Stimulated activated CD8-positive, alpha-beta memory T cell treated with anti-CD3 and anti-CD28 coated beads, Interleukin-4, amount 100 ng/mL, for 24 hours (primary cell): ENCODE data around the gene NEURL1.

Experiments used
- DNase-seq: peaks from one replicate; pipeline ENCODE4 v3.0.0-alpha.2; 2020; ENCODE audit warnings: low read depth

Gene NEURL1

DNA sequence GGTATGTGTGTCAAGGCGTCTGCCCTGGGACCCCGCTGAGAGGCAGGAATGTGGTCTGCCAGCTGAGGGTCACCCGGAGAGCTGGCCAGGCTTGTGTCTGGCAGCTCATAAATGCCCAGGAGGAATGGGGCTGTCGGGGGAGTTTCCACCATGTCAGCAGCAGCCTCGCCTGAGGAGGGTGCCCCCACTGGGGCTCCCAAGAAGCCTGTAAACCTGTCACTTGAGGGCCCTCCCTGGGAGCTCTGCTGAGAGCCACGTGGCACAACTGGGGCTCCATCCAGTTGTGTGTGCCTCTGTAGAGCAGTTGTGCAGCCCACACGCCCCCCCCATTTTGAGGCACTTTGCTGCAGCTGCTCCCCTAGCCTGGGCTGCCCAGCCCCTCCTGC, 70.6 kb downstream of the NEURL1 start:
- DNase-seq: no peak

DNA sequence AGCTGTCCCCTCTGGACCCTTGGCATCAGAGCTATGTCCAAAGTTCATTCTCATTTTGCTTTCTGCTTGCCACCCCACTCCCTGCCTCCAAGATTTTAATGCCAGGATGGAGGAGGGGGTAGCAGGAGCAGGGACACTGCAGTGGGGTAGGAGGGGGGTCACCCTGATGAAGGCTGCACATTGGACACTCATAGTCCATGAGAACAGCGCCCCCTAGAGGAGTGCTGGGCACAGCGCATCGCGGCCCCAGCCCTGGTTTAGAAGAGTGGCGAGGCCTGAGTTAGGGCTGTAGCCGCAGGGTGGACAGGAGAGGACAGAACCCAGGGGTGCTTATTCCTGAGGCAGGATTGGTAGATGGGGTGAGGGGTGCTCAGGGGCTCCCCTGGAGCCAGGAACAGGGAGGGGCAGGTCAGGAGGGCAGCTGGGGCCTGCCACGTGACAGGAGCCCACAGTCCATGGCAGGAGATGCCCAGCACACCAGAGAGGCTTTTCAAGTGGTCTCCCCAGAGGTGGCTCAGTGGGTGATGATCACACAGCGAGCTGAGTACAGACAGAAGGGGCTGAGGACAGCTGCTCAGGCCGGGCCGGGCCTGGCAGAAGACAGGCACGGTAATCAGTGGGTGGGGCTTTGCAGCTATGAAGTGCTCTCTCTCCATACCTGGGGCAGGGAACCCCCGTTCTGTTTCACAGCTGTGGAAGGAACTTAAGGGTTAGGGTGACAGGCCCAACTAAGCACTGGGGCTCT, 71.4 kb downstream of the NEURL1 start:
- no peak for DNase-seq

DNA sequence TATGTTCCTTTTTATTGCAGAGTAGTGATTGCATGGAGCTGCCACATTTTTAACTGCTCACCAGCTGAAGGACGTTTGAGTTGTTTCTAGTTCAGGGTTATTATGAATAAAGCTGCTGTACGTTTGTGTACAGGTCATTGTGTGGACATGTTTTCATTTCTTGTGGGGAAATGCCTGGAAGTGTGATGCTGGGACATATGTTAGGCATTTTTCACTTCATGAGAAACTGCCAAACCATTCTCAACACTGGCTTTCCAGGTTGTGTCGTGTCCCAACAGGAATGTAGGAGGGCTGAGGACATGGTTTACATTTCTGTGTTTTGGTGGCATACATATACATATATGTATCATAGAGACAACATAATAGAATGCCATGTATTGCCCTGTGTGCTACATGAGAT, 73.0 kb downstream of the NEURL1 start:
- no peak for DNase-seq

DNA sequence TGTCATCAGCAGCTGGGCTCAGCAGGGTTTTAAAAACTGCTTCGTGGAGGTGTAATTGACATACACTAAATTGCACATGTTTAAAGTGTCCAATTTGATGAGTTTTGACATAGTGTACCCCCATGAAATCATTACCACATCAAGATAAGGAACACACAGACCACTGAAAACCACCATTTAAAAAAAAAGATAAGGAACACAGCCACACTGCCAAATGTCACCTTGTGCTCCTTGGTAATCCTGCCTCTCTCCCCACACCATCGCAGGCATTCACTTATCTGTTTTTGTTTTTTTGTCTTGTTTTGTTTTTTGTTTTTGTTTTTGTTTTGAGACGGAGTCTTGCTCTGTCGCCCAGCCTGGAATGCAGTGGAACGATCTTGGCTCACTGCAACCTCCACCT, 75.0 kb downstream of the NEURL1 start:
- DNase-seq: no peak

DNA sequence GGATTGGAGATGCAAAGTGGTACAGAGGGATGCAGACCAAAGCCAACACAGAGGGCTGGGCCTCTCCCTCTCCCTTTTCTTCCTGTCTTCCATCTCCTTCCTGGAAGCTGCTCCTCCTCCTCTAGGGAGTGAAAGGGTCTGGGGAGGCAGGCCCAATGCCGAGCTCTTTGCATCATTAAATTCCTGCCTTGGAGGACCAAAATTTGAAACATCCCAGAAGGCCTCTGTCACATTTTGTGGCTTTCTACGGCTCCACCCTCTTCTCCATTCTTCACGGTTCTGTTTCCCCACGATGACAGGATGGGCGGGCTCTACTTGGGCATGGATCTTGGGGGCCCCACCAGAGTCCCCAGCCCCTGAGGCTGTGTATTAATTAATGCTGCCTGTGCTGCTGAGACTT, 76.4 kb downstream of the NEURL1 start:
- DNase-seq: no peak

DNA sequence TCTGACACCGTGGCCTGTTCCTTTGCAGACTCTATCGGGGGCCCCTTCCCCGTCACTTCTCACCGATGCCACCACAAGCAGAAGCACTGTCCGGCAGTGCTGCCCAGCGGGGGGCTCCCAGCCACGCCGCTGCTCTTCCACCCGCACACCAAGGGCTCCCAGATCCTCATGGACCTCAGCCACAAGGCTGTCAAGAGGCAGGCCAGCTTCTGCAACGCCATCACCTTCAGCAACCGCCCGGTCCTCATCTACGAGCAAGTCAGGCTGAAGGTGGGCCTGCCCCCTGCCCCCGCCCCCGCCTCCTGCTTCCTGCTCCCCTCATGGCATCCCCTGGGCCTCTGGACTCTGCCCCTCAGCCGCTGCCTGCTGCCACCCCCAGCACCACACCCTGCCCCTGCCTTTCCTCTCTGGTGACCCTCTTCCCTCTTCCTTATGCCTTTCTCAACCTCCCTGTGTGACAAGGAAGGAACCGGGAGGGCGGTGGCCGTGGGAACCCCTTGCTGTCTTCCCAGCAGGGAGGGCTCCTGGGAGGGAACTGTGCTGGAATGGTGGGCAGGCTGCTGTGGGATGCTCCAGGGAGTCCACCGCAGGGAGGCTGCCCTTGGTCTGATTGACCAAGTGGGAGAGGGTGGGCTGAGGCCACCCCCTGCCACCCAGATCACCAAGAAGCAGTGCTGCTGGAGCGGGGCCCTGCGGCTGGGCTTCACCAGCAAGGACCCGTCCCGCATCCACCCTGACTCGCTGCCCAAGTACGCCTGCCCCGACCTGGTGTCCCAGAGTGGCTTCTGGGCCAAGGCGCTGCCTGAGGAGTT, 77.5 kb downstream of the NEURL1 start:
- DNase-seq: no peak

DNA sequence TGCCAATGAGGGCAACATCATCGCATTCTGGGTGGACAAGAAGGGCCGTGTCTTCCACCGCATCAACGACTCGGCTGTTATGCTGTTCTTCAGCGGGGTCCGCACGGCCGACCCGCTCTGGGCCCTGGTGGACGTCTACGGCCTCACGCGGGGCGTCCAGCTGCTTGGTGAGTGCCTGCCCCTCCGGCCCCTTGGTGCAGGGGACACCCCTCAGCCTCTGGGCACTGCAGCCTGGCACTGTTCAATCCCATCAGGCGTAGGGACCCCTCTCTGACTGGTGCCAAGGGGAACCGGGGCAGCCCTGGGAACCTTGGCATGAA, 78.1 kb downstream of the NEURL1 start:
- no peak for DNase-seq

DNA sequence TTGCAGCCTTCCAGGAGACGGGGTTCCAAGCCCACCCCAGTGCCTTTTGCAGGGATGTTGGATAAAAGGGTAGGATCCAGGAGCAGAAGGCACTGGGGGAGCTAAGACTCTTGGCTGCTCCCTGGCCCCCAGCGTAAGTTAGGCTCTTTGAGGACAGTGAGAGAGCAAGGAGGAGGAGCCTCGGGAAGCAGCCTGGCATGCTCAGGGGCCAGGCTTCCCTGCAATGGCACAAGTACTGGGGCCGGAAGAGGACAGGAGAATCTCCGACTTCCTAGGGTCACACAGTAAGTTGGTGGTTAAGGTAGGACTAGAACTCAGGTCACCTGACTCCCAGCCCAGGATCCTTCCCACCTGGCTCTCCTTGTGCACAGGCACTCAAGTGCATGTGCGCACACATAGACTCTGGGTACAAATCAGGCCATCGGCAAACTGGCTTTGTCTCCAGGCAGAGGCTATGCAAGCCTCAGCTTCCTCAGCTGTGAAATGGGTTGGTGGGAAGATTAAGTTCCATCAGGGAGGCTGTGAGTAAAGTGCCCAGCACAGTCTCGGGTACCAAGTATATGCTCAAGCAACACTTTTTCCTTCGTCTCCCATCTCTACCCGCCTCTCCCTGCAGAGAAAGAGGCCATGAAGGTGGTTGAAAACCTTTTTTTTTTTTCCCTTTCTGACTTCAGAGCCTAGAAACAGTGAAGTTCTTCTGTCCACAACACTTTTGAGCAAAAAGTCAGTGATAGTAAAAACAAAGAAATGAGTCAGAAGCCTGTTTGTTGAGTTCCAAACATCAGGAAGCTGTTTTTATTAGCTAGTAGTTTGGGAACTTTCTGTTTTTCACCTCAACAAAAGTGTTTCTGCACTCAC, 79.1 kb downstream of the NEURL1 start:
- DNase-seq: no peak

DNA sequence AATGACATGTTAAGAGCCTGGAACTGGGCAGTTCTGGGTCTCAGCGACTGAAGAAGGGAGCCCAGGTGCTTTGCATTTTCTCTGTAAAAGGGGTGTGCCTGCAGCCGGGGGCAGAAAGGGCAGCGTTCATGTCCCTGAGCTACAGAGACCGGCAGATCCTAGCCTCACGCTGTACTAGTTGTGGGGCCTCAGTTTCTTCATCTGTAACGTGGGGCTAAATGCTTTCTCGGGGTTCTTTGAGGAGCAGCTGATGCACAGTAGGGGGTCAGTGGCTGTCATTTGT, 79.6 kb downstream of the NEURL1 start:
- no peak for DNase-seq

DNA sequence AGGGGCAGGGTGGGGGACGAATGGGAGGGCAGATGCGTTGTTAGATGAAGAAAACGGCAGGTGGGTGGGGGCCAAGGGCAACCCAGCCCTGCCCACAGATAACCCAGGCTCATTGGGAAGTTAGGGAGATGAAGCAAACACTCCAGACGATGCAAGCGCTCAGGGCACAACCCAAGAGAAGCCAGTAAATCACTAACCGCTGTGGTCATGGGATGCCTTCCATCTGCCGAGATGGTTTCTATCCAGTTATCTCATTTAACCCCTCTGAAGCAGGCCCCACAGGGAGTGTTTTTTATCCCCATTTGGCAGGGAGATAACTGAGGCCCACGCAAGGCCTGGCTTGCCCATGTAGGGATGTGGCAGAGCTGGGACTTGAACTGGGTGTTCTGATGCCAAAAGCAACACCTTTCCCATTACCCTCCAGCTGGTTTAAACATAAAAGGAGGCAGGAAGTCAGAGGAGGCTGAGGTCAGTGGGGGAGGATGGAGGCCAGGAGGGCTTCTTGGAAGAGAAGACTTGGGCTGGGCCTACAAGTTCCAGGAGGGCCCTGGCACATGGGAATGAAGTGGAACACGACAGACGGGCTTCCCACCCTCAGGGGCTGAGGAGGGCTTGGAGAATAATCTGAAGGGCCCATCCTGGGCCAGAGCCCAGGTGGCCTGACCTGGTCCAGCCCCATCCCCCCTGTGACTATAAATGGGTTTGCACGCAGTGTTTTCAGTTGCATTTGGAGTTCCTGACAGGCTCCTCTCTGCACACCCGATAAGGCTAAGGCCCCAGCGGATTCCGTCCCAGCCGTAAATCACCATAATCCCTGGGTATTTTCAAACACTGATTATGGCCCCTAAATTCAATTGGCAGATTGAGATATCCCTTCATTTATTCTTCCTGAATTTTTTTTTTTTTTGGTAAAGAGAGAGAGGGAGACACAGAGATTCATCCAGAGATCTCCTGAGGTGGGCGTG, 80.9 kb downstream of the NEURL1 start:
- DNase-seq: no peak

DNA sequence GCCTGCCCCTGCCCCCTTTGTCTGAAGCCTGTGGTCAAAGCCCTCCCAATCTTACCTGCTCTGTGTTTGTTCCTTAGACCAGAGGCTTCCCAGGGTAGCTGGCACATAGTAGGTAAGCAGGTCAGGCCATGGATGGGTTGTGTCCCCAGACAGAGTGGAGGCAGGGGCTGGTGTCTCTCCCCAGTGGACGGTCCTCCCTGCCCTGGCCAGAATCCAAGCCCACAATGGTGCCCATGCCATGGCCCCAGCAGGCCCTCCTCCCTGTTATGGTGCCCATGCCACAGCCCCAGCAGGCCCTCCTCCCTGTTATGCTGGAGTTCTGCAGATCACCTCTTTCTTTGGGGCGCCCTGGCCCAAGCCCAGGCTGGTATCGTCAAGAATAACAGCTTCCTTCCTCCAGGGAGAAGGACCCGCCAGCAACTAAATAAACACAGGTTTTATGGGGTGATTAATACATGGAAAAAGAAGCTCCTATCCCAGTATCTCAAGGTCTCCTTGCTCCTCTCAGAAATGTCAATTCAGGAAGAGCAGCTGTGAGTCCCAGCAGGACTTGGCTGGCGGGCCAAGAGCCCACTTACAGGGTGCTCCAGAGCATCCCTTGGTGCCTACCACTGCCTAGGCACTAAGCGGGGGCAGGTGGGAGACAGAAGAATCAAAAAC, 82.0 kb downstream of the NEURL1 start:
- DNase-seq: no peak

DNA sequence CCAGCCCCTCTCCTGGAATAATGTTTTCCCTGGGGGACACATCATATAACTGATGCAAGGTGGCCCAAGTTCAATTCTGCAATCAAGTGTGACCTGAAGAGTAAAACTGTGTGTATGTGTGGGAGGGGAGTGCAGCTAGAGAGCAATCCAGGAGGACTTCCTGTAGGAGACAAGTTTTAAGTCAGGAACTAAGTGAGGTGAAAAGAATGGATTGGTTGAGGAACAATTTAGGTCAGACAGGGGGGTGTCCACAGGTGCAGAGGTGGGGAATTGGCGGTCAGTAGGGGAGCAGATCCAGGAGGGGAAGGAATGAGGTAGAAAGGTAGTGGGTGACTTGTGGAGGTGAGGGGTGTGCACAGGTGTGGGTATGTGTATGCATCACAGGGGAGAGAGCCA, 82.6 kb downstream of the NEURL1 start:
- no peak for DNase-seq

DNA sequence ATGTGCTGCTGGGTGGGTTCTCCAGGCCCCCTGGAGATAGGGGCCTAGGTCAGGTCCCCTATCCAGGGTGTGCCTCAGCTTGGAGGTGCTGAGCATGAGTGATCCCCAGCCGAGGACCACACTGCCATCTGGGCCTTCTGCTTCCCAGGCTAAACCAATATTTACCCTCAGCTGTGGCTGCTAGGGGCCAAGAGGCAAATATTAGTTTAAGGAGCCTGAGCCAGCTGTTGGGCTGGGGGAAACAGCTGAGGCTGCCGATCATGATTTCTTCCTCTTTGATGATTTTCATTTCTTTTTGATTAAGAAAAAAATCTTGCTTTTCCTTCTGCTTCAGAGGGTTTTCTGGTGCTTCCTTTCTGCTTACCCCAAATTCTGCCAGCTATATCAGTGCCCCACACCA, 83.4 kb downstream of the NEURL1 start:
- DNase-seq: no peak

DNA sequence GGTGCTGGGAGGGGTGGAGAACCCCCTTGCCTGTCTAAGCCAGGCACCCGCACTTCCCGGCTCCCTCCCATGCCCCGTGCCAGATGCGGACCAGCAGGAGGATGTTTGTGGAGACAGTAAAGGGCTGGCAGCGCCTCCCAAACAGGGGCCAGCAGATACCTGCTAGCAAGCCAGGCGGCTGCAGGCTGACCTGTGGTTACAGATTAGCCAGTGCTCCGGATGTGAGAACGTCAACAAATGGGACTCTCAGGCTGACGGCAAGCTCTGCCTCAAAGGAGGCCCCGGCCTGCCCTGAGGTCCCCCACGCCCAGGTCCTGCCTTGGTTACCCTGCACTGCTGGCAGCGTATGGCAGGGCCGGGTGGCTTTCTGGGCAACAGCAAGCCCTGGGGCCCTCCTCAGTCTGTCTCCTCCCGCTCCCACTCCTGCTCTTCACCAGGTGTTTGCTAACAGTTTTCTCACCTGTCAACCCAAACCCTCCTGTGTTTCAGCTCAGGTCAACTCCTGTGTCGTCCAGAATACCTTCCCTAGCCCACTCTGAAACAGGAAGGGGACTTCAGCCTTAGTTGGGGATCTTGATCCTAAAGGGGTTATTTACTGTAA, 85.4 kb downstream of the NEURL1 start:
- DNase-seq: no peak

DNA sequence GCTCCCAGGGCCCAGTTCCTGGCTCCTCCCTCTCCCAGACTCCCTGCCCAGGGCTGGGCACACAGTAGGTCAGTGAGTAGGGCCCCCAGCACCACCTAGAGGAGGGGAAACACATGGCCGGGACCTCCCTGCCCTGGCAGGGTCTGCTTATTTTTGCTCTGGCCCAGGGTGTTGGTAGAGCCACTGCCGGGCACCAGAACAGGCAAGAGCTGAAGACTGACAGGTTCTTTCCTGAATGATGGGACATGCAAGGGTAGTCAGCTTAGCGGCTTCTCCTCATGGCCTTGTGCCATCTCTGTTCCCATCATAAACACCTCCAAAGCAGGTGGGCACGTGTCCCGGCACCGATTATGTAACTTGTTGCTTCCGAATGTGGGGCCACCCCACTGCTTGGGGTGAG, 86.5 kb downstream of the NEURL1 start:
- DNase-seq: no peak

DNA sequence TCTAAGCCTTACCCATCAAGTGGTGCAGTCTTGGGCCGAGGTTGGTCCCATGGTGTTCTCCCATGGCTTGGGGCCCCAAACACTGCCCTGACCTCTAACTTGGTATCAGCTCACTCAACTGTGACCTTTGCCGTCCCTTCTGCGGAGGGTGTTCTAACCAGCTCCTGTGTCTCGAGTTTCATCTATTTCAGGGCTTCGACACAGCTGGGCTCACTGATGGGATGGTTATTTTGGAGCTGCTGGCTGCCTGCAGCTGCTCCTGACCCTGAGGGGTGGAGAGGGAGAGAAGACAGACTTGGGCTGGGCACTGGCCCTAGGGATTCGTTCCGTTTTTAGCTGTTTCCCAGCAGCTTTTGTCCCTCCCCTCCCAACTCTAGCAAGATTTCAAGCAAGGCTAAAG, 86.9 kb downstream of the NEURL1 start:
- DNase-seq: no peak

DNA sequence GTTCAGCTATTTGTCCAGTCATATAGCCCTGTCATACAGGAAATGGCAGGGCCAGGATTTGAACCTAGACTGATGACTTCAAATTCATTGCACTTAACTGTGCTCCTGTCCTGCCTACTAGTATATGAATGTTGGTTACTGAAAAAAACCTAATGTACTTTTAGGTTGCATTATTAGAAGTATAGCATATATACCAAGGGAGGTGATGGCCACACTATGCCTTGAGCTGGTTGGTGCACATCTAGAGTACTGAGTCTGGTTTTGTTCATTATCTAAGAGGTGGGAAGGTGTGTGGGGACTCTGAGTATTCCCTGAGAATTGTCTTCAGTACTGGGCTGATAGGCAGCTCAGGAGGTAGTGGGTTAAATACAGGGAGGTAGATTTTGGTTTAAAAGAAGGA, 88.0 kb downstream of the NEURL1 start:
- DNase-seq: no peak

DNA sequence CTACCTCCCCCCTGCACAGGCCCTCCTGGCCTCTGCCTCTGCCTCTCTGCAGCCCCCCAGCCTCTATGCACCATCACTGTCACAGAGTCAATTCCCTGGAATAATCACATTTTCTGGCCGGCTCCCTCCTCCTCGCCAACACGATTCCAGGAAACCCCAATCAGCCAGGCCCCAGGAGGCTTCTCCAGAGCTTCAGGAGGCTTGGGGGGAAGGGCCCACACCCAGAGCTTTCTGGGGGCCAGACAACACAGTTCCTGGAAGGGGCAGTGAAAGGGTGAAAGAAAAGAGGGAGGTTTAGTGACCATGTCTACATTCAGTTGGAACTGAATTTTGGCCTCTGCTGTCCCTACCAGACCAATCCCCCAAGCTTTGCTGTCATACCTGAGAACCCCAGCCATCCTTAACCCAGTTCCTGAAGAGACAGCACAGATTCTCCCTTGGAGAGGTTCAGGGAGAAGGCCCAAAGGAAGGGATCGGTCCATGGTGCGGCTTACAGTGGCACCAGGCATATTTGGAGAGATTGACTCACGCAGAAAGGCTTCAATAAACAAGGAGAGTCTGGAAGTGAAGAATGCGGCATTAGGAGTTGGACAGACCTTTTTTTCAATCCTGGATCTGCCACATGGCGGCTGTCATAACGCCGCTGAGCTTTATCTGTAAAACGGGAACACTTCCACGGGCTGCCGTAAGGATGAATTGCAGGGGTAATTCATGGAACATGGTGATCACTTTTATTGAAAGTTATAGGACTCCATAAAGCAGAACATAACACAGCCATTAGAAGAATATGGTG, 89.0 kb downstream of the NEURL1 start:
- no peak for DNase-seq

DNA sequence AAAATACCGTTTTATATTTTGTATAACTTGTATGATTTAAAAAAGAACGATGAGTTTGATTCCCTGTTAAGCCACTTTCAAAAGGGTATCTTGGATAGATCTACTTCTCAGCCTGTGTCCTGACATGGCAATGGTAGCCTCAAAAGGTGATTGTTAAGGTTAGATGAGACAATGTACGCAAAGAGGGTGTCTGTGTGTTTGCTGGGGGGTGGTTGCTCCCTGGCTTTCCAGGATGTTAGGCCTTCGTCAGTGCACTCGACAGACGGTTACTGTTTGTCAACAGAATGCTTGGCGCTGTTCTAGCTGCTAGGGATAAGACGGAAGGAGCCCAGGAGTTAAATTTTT, 90.3 kb downstream of the NEURL1 start:
- no peak for DNase-seq
